K562 (cell line): ENCODE results near the gene ZNF284. TPM values are rescaled to one million over a fixed set of nuclear protein-coding genes. Genes with fewer than 3 reads are reported as not detected.
A peak's percentile ranks its signal among the peaks of the same experiment; 100 is the strongest.

Experiments used
- ATAC-seq: fragments of 200-7000 bp; cut with Tn5 transposase; 3 replicates; pipeline ENCODE4 v1.9.1; 2020; ENCODE audit warnings: moderate library complexity
- BruUV-seq: library from RNA; stranded (reverse); fragments of 400-500 nt; replicated peaks from 2 replicates; lab custom pipeline; 2021; lab: Mats Ljungman, UMichigan
- CTCF ChIA-PET: fragments of 300-600 bp; formaldehyde crosslinking; extraction: SDS; loops from one replicate; lab custom pipeline; 2021; ENCODE audit warnings: low intra/inter-chr PET ratio; lab: Yijun Ruan, JAX
- POLR2A ChIA-PET: fragments of 300-600, 350-650 bp; sonication (Branson Sonifier 250); formaldehyde crosslinking; extraction: SDS; loops from one replicate; lab custom pipeline; 2021; ENCODE audit warnings: antibody characterized with exemption, inconsistent platforms; lab: Yijun Ruan, JAX
- DNase-seq, 4 experiments: peaks; one replicate each; pipeline versions ENCODE4 v3.0.0 to v3.0.0-alpha.2; 2011 to 2018; ENCODE audit warnings: low spot score in 3 of 4, mixed read lengths in 3 of 4; ENCODE audit errors: extremely low read depth in 1 of 4
- FAIRE-seq: peaks from 2 replicates; lab custom pipeline; 2011; peaks lifted over from hg19 to GRCh38; lab: Jason Lieb, UNC
- H2AFZ ChIP-seq: 2 replicates; pipeline ENCODE4 v1.6.0; 2011; ENCODE audit warnings: low read depth, low read length, control low read depth, inconsistent platforms
- H3K27ac ChIP-seq: fragments of 200-600 bp; 3 replicates; pipeline ENCODE4 v1.8.0; 2011; ENCODE audit warnings: low read depth, mild to moderate bottlenecking, control low read depth, inconsistent platforms, low read length, moderate library complexity, mixed read lengths; ENCODE audit errors: extremely low read depth
- H3K27me3 ChIP-seq, 2 experiments: fragments of 300-600 bp in 1 of 2; 2 replicates in 1 of 2; 3 replicates in 1 of 2; pipeline versions ENCODE4 v1.6.0 to v1.8.0; 2011; ENCODE audit warnings: inconsistent platforms in 2 of 2, low read length in 2 of 2, mild to moderate bottlenecking in 1 of 2, mixed read lengths in 1 of 2, moderate library complexity in 1 of 2; ENCODE audit not compliant: control insufficient read depth in 2 of 2, insufficient read depth in 2 of 2
- H3K36me3 ChIP-seq: fragments of 300-600 bp; 3 replicates; pipeline ENCODE4 v1.8.0; 2011; ENCODE audit warnings: mild to moderate bottlenecking, low read length, inconsistent platforms; ENCODE audit not compliant: control insufficient read depth, insufficient read depth
- H3K4me1 ChIP-seq, 2 experiments: fragments of 200-600 bp in 1 of 2; replicated peaks in 1 of 2; 2 replicates in 1 of 2; 3 replicates in 1 of 2; pipeline versions ENCODE4 v1.5.1 to v1.8.0; 2011; ENCODE audit warnings: inconsistent platforms in 2 of 2, low read length in 2 of 2, mild to moderate bottlenecking in 1 of 2, mixed read lengths in 1 of 2, moderate library complexity in 1 of 2; ENCODE audit not compliant: control insufficient read depth in 2 of 2, insufficient read depth in 2 of 2
- H3K4me2 ChIP-seq: 2 replicates; pipeline ENCODE4 v1.6.1; 2011; ENCODE audit warnings: low read length, control low read depth, inconsistent platforms, mixed read lengths; ENCODE audit not compliant: insufficient read depth
- H3K4me3 ChIP-seq: fragments of 200-600 bp; sonication (generic), shearing (Covaris generic); 2 replicates; pipeline ENCODE4 v1.5.1; 2016; ENCODE audit warnings: control low read depth, inconsistent platforms
- H3K79me2 ChIP-seq: fragments of 200-600 bp; 3 replicates; pipeline ENCODE4 v1.8.0; 2011; ENCODE audit warnings: low read length, inconsistent platforms; ENCODE audit not compliant: control insufficient read depth, insufficient read depth
- H3K9ac ChIP-seq, 2 experiments: 2 replicates each; pipeline versions ENCODE4 v1.6.0 to v1.6.1; 2011; ENCODE audit warnings: low read depth in 2 of 2, low read length in 2 of 2, control low read depth in 1 of 2, inconsistent platforms in 1 of 2, mild to moderate bottlenecking in 1 of 2, mixed read lengths in 1 of 2; ENCODE audit not compliant: insufficient read depth in 1 of 2
- H3K9me1 ChIP-seq: one replicate; pipeline ENCODE4 v1.6.0; 2011; ENCODE audit warnings: inconsistent platforms, mild to moderate bottlenecking, low read length, moderate library complexity; ENCODE audit not compliant: control insufficient read depth, insufficient read depth
- H3K9me3 ChIP-seq: replicated peaks from 2 replicates; pipeline ENCODE4 v1.5.1; 2011; ENCODE audit warnings: low read depth, low read length, inconsistent platforms; ENCODE audit not compliant: control insufficient read depth, insufficient read depth
- H4K20me1 ChIP-seq: replicated peaks from 2 replicates; pipeline ENCODE4 v1.6.1; 2011; ENCODE audit warnings: low read length, inconsistent platforms, mixed read lengths; ENCODE audit not compliant: control insufficient read depth, insufficient read depth
- CBFA2T2 ChIP-seq: fragments of 450-650 bp; conservative IDR thresholded peaks from 2 replicates; pipeline ENCODE4 v1.6.1; 2017; ENCODE audit warnings: mild to moderate bottlenecking
- CHD1 ChIP-seq: fragments of 200-600 bp; sonication (generic); IDR thresholded peaks from one replicate; pipeline ENCODE4 v1.6.1; 2012; ENCODE audit warnings: mild to moderate bottlenecking, moderate library complexity, low read length, inconsistent platforms
- CREM ChIP-seq: IDR thresholded peaks from 2 replicates; pipeline ENCODE4 v1.6.1; 2014; ENCODE audit warnings: antibody characterized with exemption, low read depth
- GTF2E2 ChIP-seq: fragments of 200-800 bp; sonication (Bioruptor generic); IDR thresholded peaks from 2 replicates; pipeline ENCODE4 v1.6.1; 2016; ENCODE audit warnings: missing genetic modification characterization, missing compliant biosample characterization
- HEY1 ChIP-seq: fragments of 250-450 bp; sonication (Bioruptor Pico); IDR thresholded peaks from 2 replicates; pipeline ENCODE4 v1.5.0; 2020; ENCODE audit warnings: mild to moderate bottlenecking, moderate library complexity, borderline replicate concordance
- MTA1 ChIP-seq: fragments of 450-650 bp; IDR thresholded peaks from 2 replicates; pipeline ENCODE4 v1.6.1; 2017; ENCODE audit warnings: borderline replicate concordance
- NFIC ChIP-seq: fragments of 450-650 bp; IDR thresholded peaks from 2 replicates; pipeline ENCODE4 v1.6.1; 2017; ENCODE audit warnings: mild to moderate bottlenecking, inconsistent platforms
- POLR2G ChIP-seq: fragments of 200-400 bp; formaldehyde crosslinking; IDR thresholded peaks from 2 replicates; pipeline ENCODE4 v1.6.1; 2017; ENCODE audit warnings: low read depth, mild to moderate bottlenecking, antibody characterized with exemption, low read length, moderate library complexity
- SMC3 ChIP-seq: conservative IDR thresholded peaks from 2 replicates; pipeline ENCODE4 v1.6.1; 2011; ENCODE audit warnings: low read depth, low read length, improper control_type of control experiment; ENCODE audit not compliant: insufficient read depth
- ZBED1 ChIP-seq: IDR thresholded peaks from 2 replicates; pipeline ENCODE4 v1.6.1; 2014
- ZNF77 ChIP-seq: fragments of 250-450 bp; sonication (Bioruptor Pico); IDR thresholded peaks from 2 replicates; pipeline ENCODE4 v1.5.0; 2020
- WGBS: fragments of 100-300 bp; shearing (Covaris generic); methylation state at CpG from one replicate; pipeline ENCODE4 v1.1.6; 2016; ENCODE audit warnings: low coverage, mixed read lengths; ENCODE audit not compliant: insufficient coverage; ENCODE audit errors: missing lambda C conversion rate; 5-methylcytosine and 5-hydroxymethylcytosine counted together
- in situ Hi-C: fragments of 300-500 bp; cut with MboI; formaldehyde crosslinking; loops from 4 replicates; pipeline ENCODE4 v1.15.0; 2018; ENCODE audit warnings: inconsistent platforms, mixed read lengths
- intact Hi-C: fragments of 100-400 bp; cut with micrococcal nuclease; formaldehyde crosslinking; loops from 2 replicates; pipeline ENCODE4 v1.14.2; 2022
- polyA plus RNA-seq, 8 experiments: library from polyadenylated mRNA; depleted of rRNA in 4 of 8; stranded (reverse) in 5 of 8; unstranded in 3 of 8; fragments of >200 nt; fragmentation: Nextera tagmentation in 2 of 8; fragmentation: Illumina TruSeq in 1 of 8; extraction: Ambion mirVana in 2 of 8; extraction: Trizol in 1 of 8; gene quantifications; 2 replicates each; pipeline versions ENCODE4 v1.2.1 to v1.2.3, GENCODE V29; 2011 to 2014; ENCODE audit warnings: inconsistent platforms in 1 of 8, missing spikeins in 1 of 8
- total RNA-seq, 7 experiments: library from RNA; depleted of rRNA in 6 of 7; stranded (reverse); fragments of >200 nt in 6 of 7; fragmentation: Illumina TruSeq in 2 of 7; extraction: Trizol in 2 of 7; gene quantifications; 2 replicates each; pipeline versions ENCODE4 v1.2.1 to v1.2.3, GENCODE V29; 2011 to 2021; ENCODE audit warnings: low replicate concordance in 1 of 7
- TF ChIP-seq, protein P1 (sequence below): sonication (generic); formaldehyde crosslinking; IDR thresholded peaks from 2 replicates; pipeline ENCODE4 v1.8.0; 2022; ENCODE audit warnings: mild to moderate bottlenecking, missing genetic modification reagents
- TF ChIP-seq, protein P2 (sequence below), 2 experiments: fragments of 450-650 bp; conservative IDR thresholded peaks; 2 replicates each; pipeline ENCODE4 v1.6.1; 2017; ENCODE audit warnings: mild to moderate bottlenecking in 2 of 2, moderate library complexity in 2 of 2
- TF ChIP-seq, protein P3 (sequence below): fragments of 200-800 bp; sonication (Bioruptor generic); IDR thresholded peaks from 2 replicates; pipeline ENCODE4 v1.6.1; 2017; ENCODE audit warnings: missing genetic modification characterization, missing compliant biosample characterization

The ZNF284 gene
- total and polyA plus RNA-seq, 9 of the 15 experiments (the other 6 are each of a cell fraction or from before 2014, with no cell fraction given) = 0.07 to 0.24 (median 0.20) TPM

DNA sequence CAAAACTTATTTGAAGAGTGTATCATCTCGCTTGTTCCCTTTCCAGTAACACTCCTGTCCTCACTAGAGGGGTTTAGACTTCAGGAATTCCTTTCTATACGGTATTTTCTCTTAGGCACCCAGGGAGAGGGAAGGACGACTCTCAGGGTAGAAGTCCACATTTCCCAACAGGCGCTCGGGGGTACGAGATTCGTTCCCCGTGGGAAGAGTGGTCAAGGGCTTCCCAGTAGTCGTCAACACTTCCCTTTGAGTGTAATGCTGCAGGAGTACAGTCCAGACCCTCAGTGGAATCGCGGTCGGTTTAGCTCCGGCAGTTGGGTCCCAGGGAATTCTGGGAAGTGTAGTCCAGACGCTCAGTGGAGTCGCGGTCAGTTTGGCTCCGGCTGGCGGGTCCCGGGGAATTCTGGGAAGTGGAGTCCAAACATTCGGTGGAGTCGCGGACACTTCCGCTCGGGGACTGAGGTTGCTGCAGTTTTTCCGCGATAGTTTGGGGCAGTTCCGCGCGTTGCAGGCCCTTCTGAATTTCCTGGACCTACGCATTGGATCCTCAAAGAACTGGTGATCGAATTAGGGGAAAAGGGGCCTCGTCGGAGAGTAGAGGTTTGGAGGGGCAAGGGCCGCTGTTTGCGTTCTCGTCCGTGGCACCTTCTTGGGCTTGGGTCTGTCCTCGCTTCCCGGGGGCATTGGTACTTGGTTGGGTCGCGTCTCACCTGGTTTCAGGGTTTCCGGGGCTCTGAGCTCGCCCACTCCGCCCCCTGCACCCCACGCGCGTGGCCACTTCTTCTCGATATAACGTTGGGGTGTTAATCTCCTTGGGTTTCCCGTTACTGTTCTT is 22.2 kb downstream of the ZNF284 start, which contains the start of gene ZNF224:
TSS of gene ZNF224 (plus strand) at position 431 of the 835 bp plus-strand sequence. CDS start 3,513 bp downstream, outside the sequence.
- FAIRE-seq (peak; percentile 93), DNase-seq (peak; percentile 88 to 94 (median 88)), ATAC-seq (peak; percentile 98)
- H3K27me3 ChIP-seq = no peaks in the 10 kb centered on the region
- no TSS peak for BruUV-seq
- no peaks in the 10 kb centered on the region for H4K20me1 ChIP-seq
- peaks cover 4% of the 10 kb centered on the region; the same call in 2 of the 3 replicates for H3K36me3 ChIP-seq
- CTCF ChIA-PET = no interaction called here
- H3K4me1 ChIP-seq = no peaks in the 10 kb centered on the region; a peak in 1 of 5 replicates
- H3K4me3 ChIP-seq = peak within 1 kb of the TSS; percentile 68
- peak within 1 kb of the TSS; percentile 99 for H2AFZ ChIP-seq
- H3K27ac ChIP-seq = peak within 1 kb of the TSS; percentile 74
- WGBS = 1% methylated on average over 50 of the region's 50 CpGs
- peak within 1 kb of the TSS; percentile 79 to 88 for H3K9ac ChIP-seq
- POLR2A ChIA-PET = interaction anchor here (0.6 to 1.6 kb wide), 8 partner anchors 9 to 406 kb away, joined by 3 to 5 read pairs (median 4); partner anchors contain the start of gene ZNF180
- H3K79me2 ChIP-seq = peaks cover 12% of the 10 kb centered on the region
- intact Hi-C loops (loop anchor here (1.0 kb wide), 1 partner anchor 19 kb away; the partner anchor contains the start of gene ZNF225), in situ Hi-C loops (no loop called here)
- H3K9me1 ChIP-seq = no peaks in the 10 kb centered on the region
- no peaks in the 10 kb centered on the region for H3K9me3 ChIP-seq
- peak within 1 kb of the TSS; percentile 92 for H3K4me2 ChIP-seq
- peak; percentile 61; the same call in 1 of the 2 replicates for TF ChIP-seq GTF2E2 (tag)
- TF ChIP-seq CREM = peak; percentile 94
- 0 out of 2 replicates have a peak, but pooled peaks have one; percentile 15 for TF ChIP-seq SMC3
- TF ChIP-seq MTA1 = peak; percentile 86
- TF ChIP-seq, protein P1, sequence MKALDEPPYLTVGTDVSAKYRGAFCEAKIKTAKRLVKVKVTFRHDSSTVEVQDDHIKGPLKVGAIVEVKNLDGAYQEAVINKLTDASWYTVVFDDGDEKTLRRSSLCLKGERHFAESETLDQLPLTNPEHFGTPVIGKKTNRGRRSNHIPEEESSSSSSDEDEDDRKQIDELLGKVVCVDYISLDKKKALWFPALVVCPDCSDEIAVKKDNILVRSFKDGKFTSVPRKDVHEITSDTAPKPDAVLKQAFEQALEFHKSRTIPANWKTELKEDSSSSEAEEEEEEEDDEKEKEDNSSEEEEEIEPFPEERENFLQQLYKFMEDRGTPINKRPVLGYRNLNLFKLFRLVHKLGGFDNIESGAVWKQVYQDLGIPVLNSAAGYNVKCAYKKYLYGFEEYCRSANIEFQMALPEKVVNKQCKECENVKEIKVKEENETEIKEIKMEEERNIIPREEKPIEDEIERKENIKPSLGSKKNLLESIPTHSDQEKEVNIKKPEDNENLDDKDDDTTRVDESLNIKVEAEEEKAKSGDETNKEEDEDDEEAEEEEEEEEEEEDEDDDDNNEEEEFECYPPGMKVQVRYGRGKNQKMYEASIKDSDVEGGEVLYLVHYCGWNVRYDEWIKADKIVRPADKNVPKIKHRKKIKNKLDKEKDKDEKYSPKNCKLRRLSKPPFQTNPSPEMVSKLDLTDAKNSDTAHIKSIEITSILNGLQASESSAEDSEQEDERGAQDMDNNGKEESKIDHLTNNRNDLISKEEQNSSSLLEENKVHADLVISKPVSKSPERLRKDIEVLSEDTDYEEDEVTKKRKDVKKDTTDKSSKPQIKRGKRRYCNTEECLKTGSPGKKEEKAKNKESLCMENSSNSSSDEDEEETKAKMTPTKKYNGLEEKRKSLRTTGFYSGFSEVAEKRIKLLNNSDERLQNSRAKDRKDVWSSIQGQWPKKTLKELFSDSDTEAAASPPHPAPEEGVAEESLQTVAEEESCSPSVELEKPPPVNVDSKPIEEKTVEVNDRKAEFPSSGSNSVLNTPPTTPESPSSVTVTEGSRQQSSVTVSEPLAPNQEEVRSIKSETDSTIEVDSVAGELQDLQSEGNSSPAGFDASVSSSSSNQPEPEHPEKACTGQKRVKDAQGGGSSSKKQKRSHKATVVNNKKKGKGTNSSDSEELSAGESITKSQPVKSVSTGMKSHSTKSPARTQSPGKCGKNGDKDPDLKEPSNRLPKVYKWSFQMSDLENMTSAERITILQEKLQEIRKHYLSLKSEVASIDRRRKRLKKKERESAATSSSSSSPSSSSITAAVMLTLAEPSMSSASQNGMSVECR (CRISPR knock-in tag) = peak; percentile 9; the same call in 1 of the 2 replicates
- TF ChIP-seq CBFA2T2 = no peak
- no peak for TF ChIP-seq ZNF77 (CRISPR knock-in tag)
- TF ChIP-seq NFIC = no peak
- no peak for TF ChIP-seq CHD1
- TF ChIP-seq POLR2G = peak; percentile 72
- TF ChIP-seq ZBED1 = no peak
- TF ChIP-seq, protein P2, sequence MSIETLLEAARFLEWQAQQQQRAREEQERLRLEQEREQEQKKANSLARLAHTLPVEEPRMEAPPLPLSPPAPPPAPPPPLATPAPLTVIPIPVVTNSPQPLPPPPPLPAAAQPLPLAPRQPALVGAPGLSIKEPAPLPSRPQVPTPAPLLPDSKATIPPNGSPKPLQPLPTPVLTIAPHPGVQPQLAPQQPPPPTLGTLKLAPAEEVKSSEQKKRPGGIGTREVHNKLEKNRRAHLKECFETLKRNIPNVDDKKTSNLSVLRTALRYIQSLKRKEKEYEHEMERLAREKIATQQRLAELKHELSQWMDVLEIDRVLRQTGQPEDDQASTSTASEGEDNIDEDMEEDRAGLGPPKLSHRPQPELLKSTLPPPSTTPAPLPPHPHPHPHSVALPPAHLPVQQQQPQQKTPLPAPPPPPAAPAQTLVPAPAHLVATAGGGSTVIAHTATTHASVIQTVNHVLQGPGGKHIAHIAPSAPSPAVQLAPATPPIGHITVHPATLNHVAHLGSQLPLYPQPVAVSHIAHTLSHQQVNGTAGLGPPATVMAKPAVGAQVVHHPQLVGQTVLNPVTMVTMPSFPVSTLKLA (conservative IDR thresholded peaks at IDR 0.05) = peak in 1 of 2 experiments; percentile 22; a peak in 1 of 4 replicates
- no peak; the same call in 1 of the 2 replicates for TF ChIP-seq HEY1 (CRISPR knock-in tag)
- TF ChIP-seq, protein P3, sequence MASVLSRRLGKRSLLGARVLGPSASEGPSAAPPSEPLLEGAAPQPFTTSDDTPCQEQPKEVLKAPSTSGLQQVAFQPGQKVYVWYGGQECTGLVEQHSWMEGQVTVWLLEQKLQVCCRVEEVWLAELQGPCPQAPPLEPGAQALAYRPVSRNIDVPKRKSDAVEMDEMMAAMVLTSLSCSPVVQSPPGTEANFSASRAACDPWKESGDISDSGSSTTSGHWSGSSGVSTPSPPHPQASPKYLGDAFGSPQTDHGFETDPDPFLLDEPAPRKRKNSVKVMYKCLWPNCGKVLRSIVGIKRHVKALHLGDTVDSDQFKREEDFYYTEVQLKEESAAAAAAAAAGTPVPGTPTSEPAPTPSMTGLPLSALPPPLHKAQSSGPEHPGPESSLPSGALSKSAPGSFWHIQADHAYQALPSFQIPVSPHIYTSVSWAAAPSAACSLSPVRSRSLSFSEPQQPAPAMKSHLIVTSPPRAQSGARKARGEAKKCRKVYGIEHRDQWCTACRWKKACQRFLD (CRISPR knock-in tag) = peak; percentile 51; the same call in 1 of the 2 replicates
